ENCODE measurements around the gene SLC29A4.
"Not testable (repeated sequence)": the region's sequence is repeated elsewhere in the genome, so short reads cannot be mapped to it uniquely, and the experiment has no call there.

Gene SLC29A4

GRCh38 chr7:5320802-5321396 is 38.2 kb downstream of the SLC29A4 start:
- DNase-seq (ENCODE audit: extremely low read depth in 1 of 2, low read depth in 1 of 2): no peak

GRCh38 chr7:5322621-5323410 is 40.1 kb downstream of the SLC29A4 start:
- no peak for DNase-seq (ENCODE audit: extremely low read depth in 1 of 2, low read depth in 1 of 2)

- not testable (repeated sequence) for DNase-seq (ENCODE audit: extremely low read depth in 1 of 2, low read depth in 1 of 2)
These were observed 41.3 kb downstream of the SLC29A4 start for GRCh38 chr7:5323800-5324781.

GRCh38 chr7:5324961-5325360 is 42.2 kb downstream of the SLC29A4 start:
- DNase-seq (ENCODE audit: extremely low read depth in 1 of 2, low read depth in 1 of 2): no peak

GRCh38 chr7:5330288-5330687 is 47.5 kb downstream of the SLC29A4 start:
- no peak for DNase-seq (ENCODE audit: extremely low read depth in 1 of 2, low read depth in 1 of 2)

GRCh38 chr7:5332579-5332978 is 49.8 kb downstream of the SLC29A4 start:
- DNase-seq (ENCODE audit: extremely low read depth in 1 of 2, low read depth in 1 of 2): no peak

- DNase-seq (ENCODE audit: extremely low read depth in 1 of 2, low read depth in 1 of 2): no peak
These were observed 50.6 kb downstream of the SLC29A4 start for GRCh38 chr7:5333121-5334045.

- no peak for DNase-seq (ENCODE audit: extremely low read depth in 1 of 2, low read depth in 1 of 2)
These were observed 51.9 kb downstream of the SLC29A4 start for GRCh38 chr7:5334671-5335070.

- no peak for DNase-seq (ENCODE audit: extremely low read depth in 1 of 2, low read depth in 1 of 2)
These were observed 54.3 kb downstream of the SLC29A4 start for GRCh38 chr7:5337047-5337446.

GRCh38 chr7:5339955-5340354 is 57.2 kb downstream of the SLC29A4 start:
- DNase-seq (ENCODE audit: extremely low read depth in 1 of 2, low read depth in 1 of 2): no peak

GRCh38 chr7:5342631-5343030 is 59.9 kb downstream of the SLC29A4 start:
- DNase-seq (ENCODE audit: extremely low read depth in 1 of 2, low read depth in 1 of 2): no peak

- DNase-seq (ENCODE audit: extremely low read depth in 1 of 2, low read depth in 1 of 2): no peak
These were observed 61.1 kb downstream of the SLC29A4 start for GRCh38 chr7:5343884-5344283.

GRCh38 chr7:5344342-5344741 is 61.6 kb downstream of the SLC29A4 start:
- no peak for DNase-seq (ENCODE audit: extremely low read depth in 1 of 2, low read depth in 1 of 2)

GRCh38 chr7:5345171-5345570 is 62.4 kb downstream of the SLC29A4 start:
- DNase-seq (ENCODE audit: extremely low read depth in 1 of 2, low read depth in 1 of 2): no peak

- DNase-seq (ENCODE audit: extremely low read depth in 1 of 2, low read depth in 1 of 2): no peak
These were observed 62.9 kb downstream of the SLC29A4 start for GRCh38 chr7:5345671-5346070.

- no peak for DNase-seq (ENCODE audit: extremely low read depth in 1 of 2, low read depth in 1 of 2)
These were observed 65.6 kb downstream of the SLC29A4 start for GRCh38 chr7:5348134-5349004.

- DNase-seq (ENCODE audit: extremely low read depth in 1 of 2, low read depth in 1 of 2): no peak
These were observed 66.2 kb downstream of the SLC29A4 start for GRCh38 chr7:5349005-5349380.

- no peak for DNase-seq (ENCODE audit: extremely low read depth in 1 of 2, low read depth in 1 of 2)
These were observed 66.9 kb downstream of the SLC29A4 start for GRCh38 chr7:5349437-5350173.

- DNase-seq (ENCODE audit: extremely low read depth in 1 of 2, low read depth in 1 of 2): no peak
These were observed 67.4 kb downstream of the SLC29A4 start for GRCh38 chr7:5350174-5350463.
